ENCODE measurements around the gene MX2.

DNA sequence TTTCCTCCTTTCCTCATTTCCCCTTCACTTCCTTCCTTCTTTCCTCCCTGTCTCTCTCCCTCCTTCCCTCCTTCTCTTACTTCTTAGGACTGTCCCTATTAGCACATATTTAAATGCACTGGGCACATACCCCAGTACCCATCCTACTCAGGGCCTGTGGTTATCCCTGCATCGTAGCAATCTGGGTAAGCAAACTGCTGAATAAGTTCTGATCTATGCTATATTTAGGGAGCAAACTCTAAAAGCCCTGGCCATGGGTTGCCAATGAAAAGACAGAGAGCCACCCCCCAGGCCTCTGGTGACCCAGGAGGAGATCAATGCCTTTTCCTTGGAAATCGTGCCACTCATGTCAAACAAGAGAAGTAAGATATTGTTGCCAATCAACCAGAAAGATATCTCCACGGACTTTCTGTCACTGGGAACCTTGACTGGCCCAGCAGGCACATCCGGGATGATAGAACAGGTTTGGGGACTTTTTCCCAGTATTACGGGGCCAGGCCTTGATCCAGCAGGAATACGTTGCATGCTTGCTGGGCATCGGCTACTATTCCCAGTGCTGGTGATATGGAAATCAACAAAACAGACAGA is 39.8 kb upstream of the MX2 start:
- TF ChIP-seq, protein P1, sequence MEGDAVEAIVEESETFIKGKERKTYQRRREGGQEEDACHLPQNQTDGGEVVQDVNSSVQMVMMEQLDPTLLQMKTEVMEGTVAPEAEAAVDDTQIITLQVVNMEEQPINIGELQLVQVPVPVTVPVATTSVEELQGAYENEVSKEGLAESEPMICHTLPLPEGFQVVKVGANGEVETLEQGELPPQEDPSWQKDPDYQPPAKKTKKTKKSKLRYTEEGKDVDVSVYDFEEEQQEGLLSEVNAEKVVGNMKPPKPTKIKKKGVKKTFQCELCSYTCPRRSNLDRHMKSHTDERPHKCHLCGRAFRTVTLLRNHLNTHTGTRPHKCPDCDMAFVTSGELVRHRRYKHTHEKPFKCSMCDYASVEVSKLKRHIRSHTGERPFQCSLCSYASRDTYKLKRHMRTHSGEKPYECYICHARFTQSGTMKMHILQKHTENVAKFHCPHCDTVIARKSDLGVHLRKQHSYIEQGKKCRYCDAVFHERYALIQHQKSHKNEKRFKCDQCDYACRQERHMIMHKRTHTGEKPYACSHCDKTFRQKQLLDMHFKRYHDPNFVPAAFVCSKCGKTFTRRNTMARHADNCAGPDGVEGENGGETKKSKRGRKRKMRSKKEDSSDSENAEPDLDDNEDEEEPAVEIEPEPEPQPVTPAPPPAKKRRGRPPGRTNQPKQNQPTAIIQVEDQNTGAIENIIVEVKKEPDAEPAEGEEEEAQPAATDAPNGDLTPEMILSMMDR (conservative IDR thresholded peaks at IDR 0.05; ENCODE audit: low read depth, low read length): no peak
- TF ChIP-seq EZH2 (IDR thresholded peaks at IDR 0.05; ENCODE audit: low read length, unreplicated experiment) (no peak), EZH2phosphoT487 (IDR thresholded peaks at IDR 0.05; ENCODE audit: borderline replicate concordance, low read length) (no peak)
